CD14-positive monocyte (primary cell): ENCODE measurements around the gene SPEM1. TPM values are rescaled to one million over a fixed set of nuclear protein-coding genes. Genes with fewer than 3 reads are reported as not detected.

ENCODE experiments used
- DNase-seq, 3 donors: peaks; one replicate each; pipeline ENCODE4 v3.0.0-alpha.2; 2011 to 2022
- H2AFZ ChIP-seq: 2 replicates; pipeline ENCODE4 v1.6.0; 2012; ENCODE audit warnings: mild to moderate bottlenecking, low read depth, low read length, inconsistent platforms; ENCODE audit not compliant: insufficient read depth, poor library complexity, severe bottlenecking
- H3K27ac ChIP-seq, 2 donors: 1 replicate in 1 of 2; 2 replicates in 1 of 2; pipeline ENCODE4 v1.5.1; 2012 to 2013; ENCODE audit warnings: low read length in 2 of 2, control low read depth in 1 of 2, inconsistent platforms in 1 of 2, low read depth in 1 of 2, mild to moderate bottlenecking in 1 of 2
- H3K27me3 ChIP-seq, 2 donors: one replicate each; pipeline versions ENCODE4 v1.6.0 to v1.6.1; 2011 to 2013; ENCODE audit warnings: low read length in 2 of 2; ENCODE audit not compliant: control insufficient read depth in 2 of 2, insufficient read depth in 2 of 2
- H3K36me3 ChIP-seq, 2 donors: replicated peaks in 1 of 2; 1 replicate in 1 of 2; 2 replicates in 1 of 2; pipeline versions ENCODE4 v1.5.1 to v1.6.1; 2012 to 2013; ENCODE audit warnings: low read length in 2 of 2, control low read depth in 1 of 2, inconsistent platforms in 1 of 2, mild to moderate bottlenecking in 1 of 2; ENCODE audit not compliant: insufficient read depth in 2 of 2, control insufficient read depth in 1 of 2
- H3K4me1 ChIP-seq, 2 donors: 1 replicate in 1 of 2; 2 replicates in 1 of 2; pipeline versions ENCODE4 v1.5.1 to v1.6.1; 2012 to 2013; ENCODE audit warnings: low read length in 2 of 2, control low read depth in 1 of 2, inconsistent platforms in 1 of 2, mild to moderate bottlenecking in 1 of 2, moderate library complexity in 1 of 2; ENCODE audit not compliant: insufficient read depth in 2 of 2, control insufficient read depth in 1 of 2
- H3K4me2 ChIP-seq: replicated peaks from 2 replicates; pipeline ENCODE3; 2012; ENCODE audit warnings: low read length, moderate library complexity, mild to moderate bottlenecking; ENCODE audit not compliant: poor library complexity, severe bottlenecking; ENCODE audit errors: extremely low read depth
- H3K4me3 ChIP-seq, 3 experiments: fragments of 200-600 bp in 1 of 3; sonication (generic) in 1 of 3; replicated peaks in 1 of 3; 1 replicate in 2 of 3; 2 replicates in 1 of 3; pipeline ENCODE4 v1.5.1; 2011 to 2013; ENCODE audit warnings: low read length in 3 of 3, mild to moderate bottlenecking in 3 of 3, control low read depth in 2 of 3, low read depth in 2 of 3, inconsistent platforms in 1 of 3, moderate library complexity in 1 of 3
- H3K79me2 ChIP-seq: 2 replicates; pipeline ENCODE4 v1.6.0; 2012; ENCODE audit warnings: mild to moderate bottlenecking, control low read depth, inconsistent platforms, low read length, moderate library complexity; ENCODE audit not compliant: insufficient read depth
- H3K9ac ChIP-seq: 2 replicates; pipeline ENCODE4 v1.6.0; 2017; ENCODE audit warnings: low read length, mild to moderate bottlenecking; ENCODE audit not compliant: insufficient read depth, poor library complexity, severe bottlenecking
- H3K9me3 ChIP-seq, 2 donors: replicated peaks in 1 of 2; 1 replicate in 1 of 2; 2 replicates in 1 of 2; pipeline versions ENCODE4 v1.5.1 to v1.6.1; 2012 to 2013; ENCODE audit warnings: low read length in 2 of 2, control low read depth in 1 of 2; ENCODE audit not compliant: control insufficient read depth in 1 of 2, insufficient read depth in 1 of 2
- H4K20me1 ChIP-seq: 2 replicates; pipeline ENCODE4 v1.6.0; 2012; ENCODE audit warnings: mild to moderate bottlenecking, low read length, control low read depth, moderate library complexity; ENCODE audit not compliant: insufficient read depth
- H3K27ac Mint-ChIP-seq, 7 donors: one replicate each; pipeline ENCODE4 v1.8.0; 2020; ENCODE audit warnings: mild to moderate bottlenecking in 7 of 7, mixed read lengths in 7 of 7, moderate library complexity in 6 of 7, inconsistent platforms in 2 of 7
- H3K27me3 Mint-ChIP-seq, 3 donors: one replicate each; pipeline ENCODE4 v1.8.0; 2021 to 2022; ENCODE audit warnings: low read depth in 3 of 3, mild to moderate bottlenecking in 3 of 3, mixed read lengths in 3 of 3, moderate library complexity in 3 of 3, inconsistent platforms in 1 of 3
- H3K36me3 Mint-ChIP-seq, 2 donors: one replicate each; pipeline ENCODE4 v1.8.0; 2020; ENCODE audit warnings: mixed read lengths in 2 of 2, inconsistent platforms in 1 of 2, mild to moderate bottlenecking in 1 of 2
- H3K4me1 Mint-ChIP-seq: one replicate; pipeline ENCODE4 v1.8.0; 2020; ENCODE audit warnings: mild to moderate bottlenecking, mixed read lengths
- H3K4me3 Mint-ChIP-seq, 2 donors: one replicate each; pipeline ENCODE4 v1.8.0; 2020; ENCODE audit warnings: mild to moderate bottlenecking in 2 of 2, mixed read lengths in 2 of 2, moderate library complexity in 1 of 2
- H3K9me3 Mint-ChIP-seq, 7 donors: one replicate each; pipeline ENCODE4 v1.8.0; 2020 to 2022; ENCODE audit warnings: mixed read lengths in 7 of 7, mild to moderate bottlenecking in 6 of 7, moderate library complexity in 6 of 7, inconsistent platforms in 2 of 7
- CTCF ChIP-seq: fragments of 200-600 bp; IDR thresholded peaks from one replicate; pipeline ENCODE4 v1.8.0; 2022; ENCODE audit warnings: antibody characterized with exemption, mild to moderate bottlenecking
- WGBS: methylation state at CpG from one replicate; pipeline ENCODE4 v1.1.5; 2013; ENCODE audit warnings: missing lambda C conversion rate; ENCODE audit not compliant: insufficient coverage; 5-methylcytosine and 5-hydroxymethylcytosine counted together
- intact Hi-C, 2 donors: fragments of 100-400 bp; cut with micrococcal nuclease; formaldehyde crosslinking; loops; one replicate each; pipeline versions ENCODE4 v1.15.0 to v1.15.1; 2023
- polyA plus RNA-seq, 3 donors: library from polyadenylated mRNA; depleted of rRNA in 1 of 3; unstranded in 2 of 3; stranded (reverse) in 1 of 3; fragments of 300-500 nt in 2 of 3; fragments of >200 nt in 1 of 3; fragmentation: Illumina TruSeq in 2 of 3; gene quantifications; 1 replicate in 2 of 3; 2 replicates in 1 of 3; pipeline ENCODE4 v1.2.3, GENCODE V29; 2012 to 2021

Gene SPEM1
- polyA plus RNA-seq, 3 donors: not detected

GRCh38 chr17:7409716-7410115 lies 10.4 kb upstream of the SPEM1 start:
- no peaks in the 10 kb centered on the region for H3K79me2 ChIP-seq
- Mint-ChIP-seq H3K4me1 (peaks cover 13% of the 10 kb centered on the region), H3K27ac (peak overlapping the region in 1 of 7 donors; percentile 10), H3K9me3 (peaks cover 0 to 8% (median 3%) of the 10 kb centered on the region in 7 donors), H3K4me3 (peak overlapping the region in 1 of 2 donors; percentile 31), H3K27me3 (peaks cover 37 to 50% (median 46%) of the 10 kb centered on the region in 3 donors), H3K36me3 (peaks cover 0 to 5% of the 10 kb centered on the region in 2 donors)
- intact Hi-C loops: loop anchor here in 1 of 2 donors (10.0 kb wide), 1 partner anchor 195 kb away; the partner anchor contains the start of genes ACADVL and DLG4
- H3K9ac ChIP-seq: no peak overlapping the region
- H3K4me2 ChIP-seq: no peak overlapping the region
- peaks cover 4 to 37% of the 10 kb centered on the region in 2 donors for H3K27me3 ChIP-seq
- no peak for DNase-seq
- H3K36me3 ChIP-seq: no peaks in the 10 kb centered on the region
- 100% methylated on average over 6 of the region's 6 CpGs for WGBS
- no peak overlapping the region for H3K4me3 ChIP-seq
- TF ChIP-seq CTCF: no peak
- no peak overlapping the region for H2AFZ ChIP-seq
- H3K9me3 ChIP-seq: no peaks in the 10 kb centered on the region
- peaks cover 4 to 9% of the 10 kb centered on the region in 2 donors for H3K4me1 ChIP-seq
- no peaks in the 10 kb centered on the region for H4K20me1 ChIP-seq
- H3K27ac ChIP-seq: no peak overlapping the region

GRCh38 chr17:7410634-7411426 lies 9.3 kb upstream of the SPEM1 start:
- H3K27me3 Mint-ChIP-seq: peaks cover 30 to 43% (median 36%) of the 10 kb centered on the region in 3 donors
- peaks cover 0 to 2% of the 10 kb centered on the region in 2 donors for H3K36me3 Mint-ChIP-seq
- no peak for DNase-seq
- no peak overlapping the region for H3K27ac Mint-ChIP-seq
- H3K9ac ChIP-seq: no peak overlapping the region
- H3K4me3 Mint-ChIP-seq: no peak overlapping the region
- H3K4me3 ChIP-seq: no peak overlapping the region
- H3K4me1 ChIP-seq: no peaks in the 10 kb centered on the region
- H3K79me2 ChIP-seq: no peaks in the 10 kb centered on the region
- TF ChIP-seq CTCF: no peak
- intact Hi-C loops: no loop called here
- 94% methylated on average over 23 of the region's 25 CpGs for WGBS
- H4K20me1 ChIP-seq: no peaks in the 10 kb centered on the region
- no peaks in the 10 kb centered on the region for H3K36me3 ChIP-seq
- no peaks in the 10 kb centered on the region for H3K9me3 ChIP-seq
- H2AFZ ChIP-seq: no peak overlapping the region
- H3K4me2 ChIP-seq: no peak overlapping the region
- no peak overlapping the region for H3K27ac ChIP-seq
- H3K4me1 Mint-ChIP-seq: peaks cover 7% of the 10 kb centered on the region
- peaks cover 0 to 4% (median 0%) of the 10 kb centered on the region in 7 donors for H3K9me3 Mint-ChIP-seq
- peaks cover 2 to 27% of the 10 kb centered on the region in 2 donors for H3K27me3 ChIP-seq
